HG02798 (cell line): ENCODE measurements around the gene VPS35.

Experiments used
- ATAC-seq: cut with Tn5 transposase; IDR thresholded peaks from one replicate; pipeline ENCODE4 v1.9.1; 2021; ENCODE audit warnings: mild to moderate bottlenecking; ENCODE audit not compliant: unreplicated experiment, poor library complexity

The VPS35 gene

GRCh38 chr16:46620266-46621005 lies 68.5 kb downstream of the VPS35 start:
- no peak for ATAC-seq

DNA sequence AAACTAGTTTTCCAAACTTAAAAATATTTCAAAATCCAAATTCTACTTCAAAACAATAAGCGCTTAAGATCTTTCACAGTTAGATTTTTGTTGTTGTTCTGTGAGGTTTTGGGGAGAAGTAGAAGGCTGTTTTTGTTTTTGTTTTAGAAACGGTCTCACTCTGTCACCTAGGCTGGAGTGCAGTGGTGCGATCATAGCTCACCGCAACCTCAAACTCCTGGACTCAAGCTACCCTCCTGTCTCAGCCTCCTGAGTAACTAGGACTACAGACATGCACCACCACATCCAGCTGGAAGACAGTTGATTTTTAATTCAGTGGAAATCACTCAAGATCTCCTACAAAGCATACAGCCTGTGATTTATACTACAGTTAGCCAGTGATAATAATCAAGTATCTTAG lies 70.5 kb downstream of the VPS35 start:
- ATAC-seq = no peak

DNA sequence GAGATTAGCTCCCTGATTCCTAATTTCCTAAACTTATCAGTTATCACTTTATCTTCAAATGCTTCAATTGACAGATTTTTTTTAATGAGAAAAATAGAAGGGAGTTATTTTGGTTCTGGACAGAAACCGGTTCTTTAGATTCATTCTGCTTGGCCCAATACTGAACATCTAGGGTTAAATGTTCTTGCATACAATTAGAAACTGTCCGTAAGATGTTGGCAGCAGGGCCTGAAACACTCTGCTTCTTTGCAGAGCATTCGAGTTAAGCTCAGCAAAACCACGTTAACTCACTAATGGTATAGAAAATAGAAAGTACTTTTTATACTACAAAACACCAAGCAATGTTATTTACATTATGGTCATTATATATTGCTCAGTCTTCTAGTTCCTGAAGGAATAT lies 75.0 kb downstream of the VPS35 start:
- no peak for ATAC-seq

DNA sequence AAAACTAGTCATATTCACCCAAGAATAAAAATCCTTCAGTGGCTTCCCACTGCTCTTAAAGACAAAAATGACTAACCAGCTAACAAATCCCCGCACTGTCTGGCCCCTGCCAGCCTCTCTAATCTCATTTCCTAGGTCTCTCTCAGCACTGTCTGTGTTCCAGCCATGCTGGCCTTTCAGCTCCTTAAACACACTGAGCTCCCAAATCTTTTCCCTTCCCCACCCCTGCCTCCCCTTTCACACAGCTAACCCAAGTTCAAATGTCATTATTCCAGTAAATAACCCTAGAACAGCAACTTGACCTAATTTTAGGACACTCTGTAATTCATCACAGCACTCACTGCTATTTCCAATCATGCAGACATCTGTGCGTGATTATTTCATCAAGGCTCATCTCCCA lies 75.6 kb downstream of the VPS35 start:
- ATAC-seq = no peak

DNA sequence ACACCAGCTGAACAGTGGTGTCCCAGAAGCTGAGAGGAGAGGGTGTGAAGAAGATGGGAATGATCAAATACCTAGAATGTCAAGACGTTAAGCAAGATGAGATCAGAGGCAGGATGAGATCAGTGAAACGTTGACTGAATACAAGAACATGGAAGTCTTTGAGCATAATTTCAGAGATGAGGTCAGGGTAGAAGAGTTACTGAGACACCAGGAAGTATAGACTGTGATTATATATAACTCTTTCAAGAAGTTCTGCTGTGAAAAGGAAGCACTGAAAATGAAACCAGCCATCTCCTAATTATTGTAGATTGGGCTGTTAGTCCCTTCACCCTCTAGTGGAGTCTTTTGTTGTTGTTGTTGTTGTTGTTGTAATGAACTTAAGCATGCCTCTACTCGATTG lies 76.9 kb downstream of the VPS35 start:
- peak; percentile 72 for ATAC-seq

DNA sequence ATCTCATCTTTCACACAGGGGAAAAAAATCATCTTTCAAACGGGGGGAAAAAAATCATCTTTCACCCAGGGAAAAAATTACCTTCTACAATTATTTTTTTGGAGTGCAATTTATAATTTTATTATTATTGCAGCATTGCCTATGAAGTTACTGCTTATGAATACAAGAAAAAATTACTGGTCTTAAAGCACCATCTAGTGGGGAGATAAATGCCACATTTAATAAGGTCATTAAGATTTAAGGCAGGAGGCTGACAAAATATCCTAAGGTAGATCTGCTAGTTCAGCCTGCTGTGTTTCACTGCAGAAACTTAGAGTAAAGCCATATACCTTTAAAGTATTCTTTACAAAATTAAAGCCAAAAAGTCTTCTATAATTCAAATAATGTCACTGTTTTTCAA lies 81.4 kb downstream of the VPS35 start:
- no peak for ATAC-seq

DNA sequence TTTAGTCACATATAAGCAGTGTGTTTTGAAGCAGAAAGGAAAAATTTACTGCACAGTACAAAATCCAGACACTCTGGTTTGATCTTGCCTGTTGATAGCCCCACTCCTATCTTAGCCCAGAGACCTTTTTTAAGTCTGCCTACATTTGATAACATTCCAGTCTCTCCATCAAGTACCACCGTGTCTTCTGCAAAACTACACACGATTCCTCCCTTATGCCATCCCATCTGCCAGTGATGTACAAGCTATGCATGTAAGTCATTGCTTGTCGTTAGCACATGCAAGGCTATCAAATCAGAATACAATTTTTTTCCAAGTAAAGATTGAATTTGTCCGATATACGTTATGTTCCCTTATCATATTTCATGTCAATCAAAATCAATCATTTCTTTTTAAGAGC lies 82.7 kb downstream of the VPS35 start:
- ATAC-seq = no peak
